Measurements from ENCODE around the gene SDC1. TPM values are rescaled to one million over a fixed set of nuclear protein-coding genes. Genes with fewer than 3 reads are reported as not detected.
A peak's percentile ranks its signal among the peaks of the same experiment; 100 is the strongest.
"Not testable (repeated sequence)": the region's sequence is repeated elsewhere in the genome, so short reads cannot be mapped to it uniquely, and the experiment has no call there.

The SDC1 gene
- total RNA-seq, 3 donors from 2014 or later = 65.3 to 170 (median 162) TPM

GRCh38 chr2:20196657-20197161, 28.2 kb downstream of the SDC1 start:
- no peak for TF ChIP-seq CTCF (IDR thresholded peaks at IDR 0.05)
- no peaks in the 10 kb centered on the region for H3K9me3 ChIP-seq
- peak; percentile 65 for ATAC-seq
- DNase-seq = peak; percentile 66 to 79 (median 78)
- peaks cover 27% of the 10 kb centered on the region for H3K4me1 ChIP-seq (ENCODE audit: low read depth)
- no peaks in the 10 kb centered on the region for H3K36me3 ChIP-seq (ENCODE audit: low read depth)
- intact Hi-C loops (cut with DNase I, micrococcal nuclease) = no loop called here
- no peak overlapping the region for H3K4me3 ChIP-seq

GRCh38 chr2:20196053-20196656, 28.8 kb downstream of the SDC1 start:
- peak; percentile 83 for ATAC-seq
- TF ChIP-seq CTCF (IDR thresholded peaks at IDR 0.05) = no peak
- intact Hi-C loops (cut with DNase I, micrococcal nuclease) = no loop called here
- Histone ChIP-seq H3K4me3 (no peak overlapping the region), H3K4me1 (ENCODE audit: low read depth) (peaks cover 29% of the 10 kb centered on the region), H3K36me3 (ENCODE audit: low read depth) (no peaks in the 10 kb centered on the region), H3K9me3 (no peaks in the 10 kb centered on the region)
- DNase-seq = peak; percentile 69 to 81 (median 77)

- ATAC-seq (no peak), DNase-seq (no peak)
- no peaks in the 10 kb centered on the region for H3K36me3 ChIP-seq (ENCODE audit: low read depth)
- no peak overlapping the region for H3K4me3 ChIP-seq
- peaks cover 29% of the 10 kb centered on the region for H3K4me1 ChIP-seq (ENCODE audit: low read depth)
- TF ChIP-seq CTCF (IDR thresholded peaks at IDR 0.05) = no peak
- intact Hi-C loops (cut with DNase I, micrococcal nuclease) = no loop called here
- no peaks in the 10 kb centered on the region for H3K9me3 ChIP-seq
These were observed 29.4 kb downstream of the SDC1 start for GRCh38 chr2:20195431-20196033.

GRCh38 chr2:20195016-20195411, 29.9 kb downstream of the SDC1 start:
- H3K9me3 ChIP-seq, H3K4me3 ChIP-seq: not testable (repeated sequence)
- peaks cover 29% of the 10 kb centered on the region for H3K4me1 ChIP-seq (ENCODE audit: low read depth)

GRCh38 chr2:20194097-20195015, 30.6 kb downstream of the SDC1 start:
- DNase-seq = no peak
- no peak for TF ChIP-seq CTCF (IDR thresholded peaks at IDR 0.05)
- Histone ChIP-seq H3K9me3 (no peaks in the 10 kb centered on the region), H3K36me3 (ENCODE audit: low read depth) (no peaks in the 10 kb centered on the region), H3K4me1 (ENCODE audit: low read depth) (peaks cover 29% of the 10 kb centered on the region), H3K4me3 (no peak overlapping the region)
- no peak for ATAC-seq
- intact Hi-C loops (cut with DNase I, micrococcal nuclease) = no loop called here

More at GRCh38 chr2:20195016-20195411, 29.9 kb downstream of the SDC1 start:
- DNase-seq; H3K36me3 ChIP-seq (ENCODE audit: low read depth); ATAC-seq; intact Hi-C loops (cut with DNase I, micrococcal nuclease): not testable (repeated sequence)

Measured in mucosa of descending colon (tissue), 3 donors.